ENCODE data around the gene PTPN13.

- TF ChIP-seq CTCF (IDR thresholded peaks at IDR 0.05) (no peak), POLR2A (IDR thresholded peaks at IDR 0.05) (no peak)
These were observed 66.9 kb downstream of the PTPN13 start for GRCh38 chr4:86661006-86661405.
